PFSK-1 (cell line): ENCODE data around the gene KLHDC1.

ENCODE experiments used
- POLR2AphosphoS5 ChIP-seq: IDR thresholded peaks from 2 replicates; pipeline ENCODE4 v1.6.1; 2012; ENCODE audit warnings: low read depth, mild to moderate bottlenecking, control low read depth, low read length, moderate library complexity
- SIN3A ChIP-seq: IDR thresholded peaks from 2 replicates; pipeline ENCODE4 v1.6.1; 2012; ENCODE audit warnings: mild to moderate bottlenecking, low read length, moderate library complexity, borderline replicate concordance; ENCODE audit not compliant: insufficient read depth

DNA sequence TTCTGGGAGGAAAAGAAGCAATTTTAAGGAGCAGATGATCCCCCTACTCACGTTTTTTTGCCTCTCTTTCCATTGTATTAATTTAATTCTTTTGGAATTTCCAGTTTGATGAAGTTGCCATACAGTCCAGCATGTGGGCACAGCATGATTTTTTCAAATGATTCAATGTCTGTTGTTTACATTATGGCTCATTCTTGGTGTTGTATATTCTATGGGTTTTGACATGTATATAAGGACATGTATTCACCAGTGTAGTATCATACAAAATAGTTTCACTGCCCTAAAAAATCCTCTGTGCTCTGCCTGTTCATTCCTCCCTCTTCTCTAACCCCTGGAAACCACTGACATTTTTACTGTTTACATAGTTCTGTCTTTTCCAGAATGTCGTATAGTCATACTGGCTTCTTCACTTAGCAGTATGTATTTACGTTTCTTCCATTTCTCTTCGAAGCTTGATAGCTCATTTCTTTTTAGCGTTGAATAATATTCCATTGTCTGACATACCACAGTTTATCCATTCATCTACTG lies 61.7 kb downstream of the KLHDC1 start:
- TF ChIP-seq POLR2AphosphoS5 (no peak), SIN3A (no peak)
